Endothelial cell (in vitro differentiated cells): ENCODE results near the gene OR8U1. TPM values are rescaled to one million over a fixed set of nuclear protein-coding genes. Genes with fewer than 3 reads are reported as not detected.

Experiments used
- DNase-seq: peaks from one replicate; pipeline ENCODE4 v3.0.0; 2021; ENCODE audit warnings: low spot score
- H3K27ac Mint-ChIP-seq: one replicate; pipeline ENCODE4 v1.8.0; 2021; ENCODE audit warnings: mixed read lengths, inconsistent platforms; ENCODE audit not compliant: unreplicated experiment
- H3K27me3 Mint-ChIP-seq: one replicate; pipeline ENCODE4 v1.8.0; 2021; ENCODE audit warnings: mild to moderate bottlenecking, moderate library complexity, mixed read lengths, inconsistent platforms; ENCODE audit not compliant: unreplicated experiment
- H3K36me3 Mint-ChIP-seq: one replicate; pipeline ENCODE4 v1.8.0; 2021; ENCODE audit warnings: mild to moderate bottlenecking, low read depth, mixed read lengths, inconsistent platforms; ENCODE audit not compliant: unreplicated experiment
- H3K4me1 Mint-ChIP-seq: one replicate; pipeline ENCODE4 v1.8.0; 2021; ENCODE audit warnings: mild to moderate bottlenecking, mixed read lengths, inconsistent platforms; ENCODE audit not compliant: unreplicated experiment
- H3K4me3 Mint-ChIP-seq: one replicate; pipeline ENCODE4 v1.8.0; 2021; ENCODE audit warnings: mild to moderate bottlenecking, mixed read lengths, inconsistent platforms; ENCODE audit not compliant: unreplicated experiment
- H3K9me3 Mint-ChIP-seq: one replicate; pipeline ENCODE4 v1.8.0; 2021; ENCODE audit warnings: mixed read lengths, inconsistent platforms; ENCODE audit not compliant: unreplicated experiment
- CTCF ChIP-seq: fragments of 200-600 bp; sonication (generic); IDR thresholded peaks from one replicate; pipeline ENCODE4 v1.5.0; 2021; ENCODE audit warnings: antibody characterized with exemption; ENCODE audit not compliant: unreplicated experiment
- long read RNA-seq: library from polyadenylated mRNA; unstranded; transcript quantifications from one replicate; pipeline ENCODE4 v2.0.0, GENCODE V29; 2020; ENCODE audit not compliant: unreplicated experiment
- total RNA-seq: library from RNA; stranded (reverse); fragmentation: NEBNext Ultra II Directional; extraction: Animal tissue kit (Norgen Biotek cat#: 25700); gene quantifications from one replicate; pipeline ENCODE4 v1.2.1, GENCODE V29; 2021; ENCODE audit not compliant: unreplicated experiment

OR8U1 gene
- not detected for total RNA-seq
- long read RNA-seq = 0 reads

GRCh38 chr11:56375324-56375723 lies at the start of gene OR8U1:
OR8U1 (plus strand) TSS chr11:56375624; CDS start chr11:56375624, 0 bp downstream.
- no peaks in the 10 kb centered on the region for H3K27me3 Mint-ChIP-seq
- H3K36me3 Mint-ChIP-seq = no peaks in the 10 kb centered on the region
- H3K4me3 Mint-ChIP-seq = no peak within 1 kb of the TSS
- H3K9me3 Mint-ChIP-seq = no peaks in the 10 kb centered on the region
- no peak for DNase-seq
- no peaks in the 10 kb centered on the region for H3K4me1 Mint-ChIP-seq
- no peak within 1 kb of the TSS for H3K27ac Mint-ChIP-seq
- TF ChIP-seq CTCF = no peak

- peaks cover 4% of the 10 kb centered on the region for H3K4me1 Mint-ChIP-seq
- H3K9me3 Mint-ChIP-seq = no peaks in the 10 kb centered on the region
- H3K36me3 Mint-ChIP-seq = no peaks in the 10 kb centered on the region
- peaks cover 2% of the 10 kb centered on the region for H3K27me3 Mint-ChIP-seq
- no peak overlapping the region for H3K27ac Mint-ChIP-seq
- DNase-seq = no peak
- H3K4me3 Mint-ChIP-seq = no peak overlapping the region
- TF ChIP-seq CTCF = no peak
Measured at GRCh38 chr11:56331861-56332491, 43.4 kb upstream of the OR8U1 start.

- DNase-seq = no peak
- Mint-ChIP-seq H3K36me3 (no peaks in the 10 kb centered on the region), H3K27ac (no peak overlapping the region), H3K27me3 (no peaks in the 10 kb centered on the region), H3K4me1 (peaks cover 4% of the 10 kb centered on the region), H3K4me3 (no peak overlapping the region), H3K9me3 (no peaks in the 10 kb centered on the region)
- no peak for TF ChIP-seq CTCF
Measured at GRCh38 chr11:56333156-56333555, 42.3 kb upstream of the OR8U1 start.

- Mint-ChIP-seq H3K9me3 (no peaks in the 10 kb centered on the region), H3K27me3 (no peaks in the 10 kb centered on the region), H3K36me3 (no peaks in the 10 kb centered on the region), H3K27ac (no peak overlapping the region), H3K4me3 (no peak overlapping the region), H3K4me1 (no peaks in the 10 kb centered on the region)
- no peak for DNase-seq
- TF ChIP-seq CTCF = no peak
Measured at GRCh38 chr11:56340289-56340688, 35.1 kb upstream of the OR8U1 start.

GRCh38 chr11:56345739-56346138 lies 29.7 kb upstream of the OR8U1 start, which contains the start of gene OR8K1:
OR8K1 (plus strand) TSS chr11:56346039; CDS start chr11:56346039, 0 bp downstream.
- no peak for TF ChIP-seq CTCF
- Mint-ChIP-seq H3K4me1 (no peaks in the 10 kb centered on the region), H3K27me3 (no peaks in the 10 kb centered on the region), H3K9me3 (no peaks in the 10 kb centered on the region), H3K36me3 (no peaks in the 10 kb centered on the region), H3K4me3 (no peak within 1 kb of the TSS), H3K27ac (no peak within 1 kb of the TSS)
- no peak for DNase-seq
